Measurements from ENCODE around the gene DDX27. TPM values are rescaled to one million over a fixed set of nuclear protein-coding genes. Genes with fewer than 3 reads are reported as not detected.

Gene DDX27
- total RNA-seq, 1 donor from 2014 or later, result 78.4 TPM

GRCh38 chr20:49276961-49277785 is 58.0 kb downstream of the DDX27 start:
- peak; percentile 38 for DNase-seq

GRCh38 chr20:49277786-49278035 is 58.5 kb downstream of the DDX27 start:
- ATAC-seq (ENCODE audit: low read depth) (no peak), DNase-seq (no peak)
- intact Hi-C loops (cut with micrococcal nuclease), result loop anchor here (1.0 to 10.0 kb wide), 12 partner anchors 45 to 1925 kb away; partner anchors contain the start of genes CEBPB, CSE1L, DDX27 and PREX1
- no peaks in the 10 kb centered on the region for H3K27me3 Mint-ChIP-seq
- peak overlapping the region; percentile 98 for H3K27ac Mint-ChIP-seq
- peaks cover 20% of the 10 kb centered on the region for H3K9me3 Mint-ChIP-seq
- ChIA-PET POLR2A (interaction anchor here (0.6 to 8.0 kb wide), 5 partner anchors 9 to 231 kb away, joined by 3 to 63 read pairs (median 29); partner anchors contain the start of gene DDX27), CTCF (no interaction called here)
- peaks cover 64% of the 10 kb centered on the region for H3K4me1 Mint-ChIP-seq
- H3K4me3 Mint-ChIP-seq, result peak overlapping the region; percentile 98
- TF ChIP-seq CTCF (IDR thresholded peaks at IDR 0.05), result no peak
- peaks cover 72% of the 10 kb centered on the region for H3K36me3 Mint-ChIP-seq (ENCODE audit: low read depth)

More at GRCh38 chr20:49276961-49277785, 58.0 kb downstream of the DDX27 start:
- no peak for ATAC-seq (ENCODE audit: low read depth)
- no peak for TF ChIP-seq CTCF (IDR thresholded peaks at IDR 0.05)
- Mint-ChIP-seq H3K4me1 (peaks cover 64% of the 10 kb centered on the region), H3K4me3 (peak overlapping the region; percentile 98), H3K36me3 (ENCODE audit: low read depth) (peaks cover 72% of the 10 kb centered on the region), H3K27ac (peak overlapping the region; percentile 98), H3K9me3 (peaks cover 16% of the 10 kb centered on the region), H3K27me3 (no peaks in the 10 kb centered on the region)
- POLR2A ChIA-PET, result interaction anchor here (0.6 to 8.0 kb wide), 13 partner anchors 10 to 661 kb away, joined by 3 to 63 read pairs (median 8); partner anchors contain the start of genes CSE1L and DDX27
- intact Hi-C loops (cut with micrococcal nuclease), result loop anchor here (1.0 to 10.0 kb wide), 6 partner anchors 9 to 1925 kb away; partner anchors contain the start of genes CEBPB, PREX1 and PTPN1
- CTCF ChIA-PET, result interaction anchor here (1.6 kb wide), 1 partner anchor 60 kb away, joined by 8 read pairs; no protein-coding TSS in a partner anchor

GRCh38 chr20:49278036-49278817 is 59.0 kb downstream of the DDX27 start, which contains the start of gene ZNFX1:
TSS of gene ZNFX1 (minus strand) at chr20:49278057. CDS start at chr20:49275839, 2,218 bp downstream.
- Mint-ChIP-seq H3K27me3 (no peaks in the 10 kb centered on the region), H3K4me1 (peaks cover 66% of the 10 kb centered on the region), H3K9me3 (peaks cover 23% of the 10 kb centered on the region), H3K36me3 (ENCODE audit: low read depth) (peaks cover 76% of the 10 kb centered on the region), H3K4me3 (peak within 1 kb of the TSS; percentile 98), H3K27ac (peak within 1 kb of the TSS; percentile 98)
- TF ChIP-seq CTCF (IDR thresholded peaks at IDR 0.05), result no peak
- intact Hi-C loops (cut with micrococcal nuclease), result loop anchor here (1.0 to 10.0 kb wide), 12 partner anchors 46 to 1926 kb away; partner anchors contain the start of genes CEBPB, CSE1L, DDX27 and PREX1
- POLR2A ChIA-PET, result interaction anchor here (0.6 to 8.0 kb wide), 10 partner anchors 9 to 721 kb away, joined by 3 to 63 read pairs (median 4); partner anchors contain the start of genes CSE1L and DDX27
- DNase-seq (peak; percentile 96), ATAC-seq (ENCODE audit: low read depth) (peak; percentile 81)
- CTCF ChIA-PET, result no interaction called here

- DNase-seq (no peak), ATAC-seq (ENCODE audit: low read depth) (no peak)
- Mint-ChIP-seq H3K27ac (peak overlapping the region; percentile 98), H3K27me3 (no peaks in the 10 kb centered on the region), H3K4me3 (peak overlapping the region; percentile 98), H3K36me3 (ENCODE audit: low read depth) (peaks cover 77% of the 10 kb centered on the region), H3K9me3 (peaks cover 30% of the 10 kb centered on the region), H3K4me1 (peaks cover 74% of the 10 kb centered on the region)
- intact Hi-C loops (cut with micrococcal nuclease), result loop anchor here (1.0 to 10.0 kb wide), 12 partner anchors 47 to 1927 kb away; partner anchors contain the start of genes CEBPB, CSE1L, DDX27 and PREX1
- CTCF ChIA-PET, result no interaction called here
- TF ChIP-seq CTCF (IDR thresholded peaks at IDR 0.05), result no peak
- POLR2A ChIA-PET, result interaction anchor here (0.7 to 8.0 kb wide), 9 partner anchors 8 to 720 kb away, joined by 3 to 63 read pairs (median 5); partner anchors contain the start of genes CSE1L and DDX27
Measured at GRCh38 chr20:49278818-49279676, 59.8 kb downstream of the DDX27 start.
